Omental fat pad (tissue), 4 donors: Measurements from ENCODE around the gene DCUN1D3. TPM values are rescaled to one million over a fixed set of nuclear protein-coding genes. Genes with fewer than 3 reads are reported as not detected.

Source experiments
- ATAC-seq: fragments of 150-250 bp; one replicate; pipeline ENCODE4 v1.9.1; 2016; ENCODE audit warnings: mild to moderate bottlenecking, moderate library complexity; ENCODE audit not compliant: low FRiP score
- DNase-seq: peaks from one replicate; pipeline ENCODE4 v3.0.0-alpha.2; 2019; ENCODE audit warnings: low spot score
- total RNA-seq, 4 donors: library from RNA; depleted of rRNA; stranded (reverse); fragments of >200 nt; gene quantifications; one replicate each; pipeline ENCODE4 v1.1.0, GENCODE V29; 2016
- TF ChIP-seq, protein P1 (sequence below), 3 donors: fragments of 450-650 bp; IDR thresholded peaks; one replicate each; pipeline ENCODE4 v1.5.1; 2016 to 2017; ENCODE audit warnings: antibody characterized with exemption in 3 of 3, mild to moderate bottlenecking in 3 of 3, moderate library complexity in 2 of 3

DCUN1D3 gene
- total RNA-seq, 4 donors from 2014 or later = 37.4 to 103 (median 79.9) TPM

DNA sequence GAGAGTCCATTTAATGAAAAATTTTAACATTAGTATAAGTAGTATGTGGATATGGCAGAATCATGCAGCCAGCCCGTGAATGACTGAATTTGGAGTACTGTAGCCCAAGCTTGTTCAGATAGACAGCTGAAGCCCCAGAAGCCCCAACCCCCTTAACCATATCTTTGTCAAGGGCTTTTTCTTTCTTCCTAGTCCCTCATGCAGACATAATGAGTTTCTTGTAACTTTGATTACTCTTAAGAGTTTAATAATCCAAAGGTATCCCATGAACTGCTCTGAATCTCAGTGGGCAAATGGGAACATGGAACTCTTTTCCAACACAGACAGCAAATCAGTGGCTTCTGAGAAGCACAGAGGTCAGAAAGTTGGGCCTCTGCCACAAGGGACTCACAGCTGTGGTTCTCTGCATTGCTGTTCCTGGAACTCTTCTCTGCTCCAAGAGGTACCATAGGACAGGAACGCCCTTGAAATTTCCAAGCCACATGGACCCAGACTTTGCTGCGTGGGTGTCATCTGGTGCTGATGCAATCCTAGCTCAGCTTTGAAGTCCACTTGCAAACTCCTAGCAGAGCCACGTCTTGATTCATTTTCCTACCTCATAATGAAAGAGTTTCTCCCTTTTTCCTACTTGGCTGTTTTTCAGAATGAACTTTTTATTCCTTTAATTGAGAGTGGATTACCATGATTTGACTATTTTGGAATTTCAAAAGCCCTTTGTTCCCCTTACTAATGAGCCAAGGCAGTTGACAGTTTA is 18.5 kb upstream of the DCUN1D3 start:
- no peak for DNase-seq
- TF ChIP-seq, protein P1, sequence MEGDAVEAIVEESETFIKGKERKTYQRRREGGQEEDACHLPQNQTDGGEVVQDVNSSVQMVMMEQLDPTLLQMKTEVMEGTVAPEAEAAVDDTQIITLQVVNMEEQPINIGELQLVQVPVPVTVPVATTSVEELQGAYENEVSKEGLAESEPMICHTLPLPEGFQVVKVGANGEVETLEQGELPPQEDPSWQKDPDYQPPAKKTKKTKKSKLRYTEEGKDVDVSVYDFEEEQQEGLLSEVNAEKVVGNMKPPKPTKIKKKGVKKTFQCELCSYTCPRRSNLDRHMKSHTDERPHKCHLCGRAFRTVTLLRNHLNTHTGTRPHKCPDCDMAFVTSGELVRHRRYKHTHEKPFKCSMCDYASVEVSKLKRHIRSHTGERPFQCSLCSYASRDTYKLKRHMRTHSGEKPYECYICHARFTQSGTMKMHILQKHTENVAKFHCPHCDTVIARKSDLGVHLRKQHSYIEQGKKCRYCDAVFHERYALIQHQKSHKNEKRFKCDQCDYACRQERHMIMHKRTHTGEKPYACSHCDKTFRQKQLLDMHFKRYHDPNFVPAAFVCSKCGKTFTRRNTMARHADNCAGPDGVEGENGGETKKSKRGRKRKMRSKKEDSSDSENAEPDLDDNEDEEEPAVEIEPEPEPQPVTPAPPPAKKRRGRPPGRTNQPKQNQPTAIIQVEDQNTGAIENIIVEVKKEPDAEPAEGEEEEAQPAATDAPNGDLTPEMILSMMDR (IDR thresholded peaks at IDR 0.05) = no peak
- ATAC-seq = peak; percentile 61

DNA sequence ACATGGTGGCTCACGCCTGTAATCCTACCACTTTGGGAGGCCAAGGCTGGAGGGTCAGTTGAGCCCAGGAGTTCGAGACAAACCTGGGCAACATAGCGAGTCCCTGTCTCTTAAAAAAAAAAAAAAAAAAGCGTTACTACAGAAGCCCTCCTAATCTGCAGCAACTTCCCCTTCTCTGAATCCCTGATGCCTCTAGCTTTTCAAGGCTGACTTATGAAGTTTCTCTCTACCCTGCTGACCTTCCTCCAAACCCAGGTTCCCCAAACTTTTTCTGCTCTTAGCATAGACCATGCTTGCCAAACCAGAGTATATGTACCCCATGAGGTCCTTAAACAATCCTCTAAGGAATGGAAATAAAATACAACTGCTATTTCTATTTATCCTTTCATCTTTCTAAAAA is 16.8 kb upstream of the DCUN1D3 start:
- TF ChIP-seq, protein P1 (IDR thresholded peaks at IDR 0.05) = no peak
- ATAC-seq (no peak), DNase-seq (no peak)

DNA sequence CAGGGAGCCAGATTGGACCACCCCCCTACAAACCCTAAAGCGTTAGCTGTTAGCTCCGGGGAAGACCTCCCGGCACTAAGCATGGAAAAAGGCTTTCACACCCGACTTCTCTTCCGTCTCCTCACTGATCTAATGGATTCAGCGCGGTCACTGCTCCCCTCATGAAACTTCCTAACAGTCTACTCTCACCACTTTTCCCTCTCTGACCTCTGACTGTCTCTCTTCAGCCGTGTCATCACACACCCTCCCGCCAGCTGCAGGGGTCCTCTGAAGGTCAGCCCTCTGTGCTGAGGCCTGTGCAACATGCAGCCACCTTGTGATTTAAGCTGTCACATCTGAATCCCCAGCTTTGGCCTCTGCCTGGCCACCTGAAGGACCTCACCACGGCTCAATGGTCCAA is 16.1 kb upstream of the DCUN1D3 start:
- TF ChIP-seq, protein P1 (IDR thresholded peaks at IDR 0.05) = no peak
- no peak for ATAC-seq

GRCh38 chr16:20911361-20911760 is 11.2 kb upstream of the DCUN1D3 start:
- ATAC-seq = no peak
- TF ChIP-seq, protein P1 (IDR thresholded peaks at IDR 0.05) = no peak
- no peak for DNase-seq

More for the DNA sequence above, 16.1 kb upstream of the DCUN1D3 start:
- no peak for DNase-seq

- TF ChIP-seq, protein P1 (IDR thresholded peaks at IDR 0.05) = no peak
- ATAC-seq = peak; percentile 62
- DNase-seq = no peak
These were observed 10.7 kb upstream of the DCUN1D3 start for GRCh38 chr16:20910781-20911321.

GRCh38 chr16:20906341-20907255 is 6.4 kb upstream of the DCUN1D3 start:
- ATAC-seq (peak; percentile 55), DNase-seq (no peak)
- TF ChIP-seq, protein P1 (IDR thresholded peaks at IDR 0.05) = no peak
